ACC112 (cell line): ENCODE measurements around the gene DDX51.
"Not testable (repeated sequence)": the region's sequence is repeated elsewhere in the genome, so short reads cannot be mapped to it uniquely, and the experiment has no call there.

Experiments
- H2AFZ ChIP-seq: fragments of 200-600 bp; sonication (generic); one replicate; pipeline ENCODE4 v1.6.0; 2017; ENCODE audit warnings: antibody characterized with exemption, low read length; ENCODE audit not compliant: unreplicated experiment
- H3K27ac ChIP-seq: fragments of 200-600 bp; sonication (generic); 2 replicates; pipeline ENCODE4 v1.5.1; 2014; ENCODE audit warnings: low read depth, mild to moderate bottlenecking, antibody characterized with exemption, low read length, moderate library complexity
- H3K27me3 ChIP-seq: fragments of 200-600 bp; sonication (generic); 2 replicates; pipeline ENCODE4 v1.6.1; 2014; ENCODE audit warnings: mild to moderate bottlenecking, antibody characterized with exemption, low read length, moderate library complexity, mixed read lengths; ENCODE audit not compliant: insufficient read depth
- H3K36me3 ChIP-seq: fragments of 200-600 bp; sonication (generic); 2 replicates; pipeline ENCODE4 v1.6.1; 2016; ENCODE audit warnings: mild to moderate bottlenecking, antibody characterized with exemption, low read length, moderate library complexity, mixed read lengths; ENCODE audit not compliant: insufficient read depth
- H3K4me1 ChIP-seq: fragments of 200-600 bp; sonication (generic); one replicate; pipeline ENCODE4 v1.6.1; 2016; ENCODE audit warnings: low read length, mixed read lengths; ENCODE audit not compliant: insufficient read depth, unreplicated experiment, control insufficient read depth
- H3K4me3 ChIP-seq: fragments of 200-600 bp; sonication (generic); 2 replicates; pipeline ENCODE4 v1.5.1; 2014; ENCODE audit warnings: mild to moderate bottlenecking, low read depth, low read length
- H3K79me2 ChIP-seq: fragments of 200-600 bp; sonication (generic); one replicate; pipeline ENCODE4 v1.6.0; 2016; ENCODE audit warnings: low read length; ENCODE audit not compliant: control insufficient read depth, unreplicated experiment, insufficient read depth

DDX51 gene

GRCh38 chr12:132134653-132135183 is 9.4 kb downstream of the DDX51 start:
- not testable (repeated sequence) for H3K27ac ChIP-seq, H3K79me2 ChIP-seq, H3K4me3 ChIP-seq, H3K27me3 ChIP-seq, H2AFZ ChIP-seq, H3K36me3 ChIP-seq, H3K4me1 ChIP-seq

GRCh38 chr12:132133952-132134652 is 10.0 kb downstream of the DDX51 start:
- Histone ChIP-seq H2AFZ (no peak overlapping the region), H3K36me3 (0 out of 2 replicates have a peak, but pooled peaks cover under 1% of the 10 kb centered on the region), H3K4me3 (no peak overlapping the region)

GRCh38 chr12:132132609-132133430 is 11.3 kb downstream of the DDX51 start:
- H3K79me2 ChIP-seq: no peaks in the 10 kb centered on the region
- no peak overlapping the region for H3K4me3 ChIP-seq
- H2AFZ ChIP-seq: no peak overlapping the region
- H3K36me3 ChIP-seq: peaks cover 14% of the 10 kb centered on the region
- H3K27me3 ChIP-seq: no peaks in the 10 kb centered on the region
- no peaks in the 10 kb centered on the region for H3K4me1 ChIP-seq
- no peak overlapping the region for H3K27ac ChIP-seq

More at GRCh38 chr12:132133952-132134652, 10.0 kb downstream of the DDX51 start:
- Histone ChIP-seq H3K4me1 (no peaks in the 10 kb centered on the region), H3K27ac (no peak overlapping the region), H3K27me3 (no peaks in the 10 kb centered on the region), H3K79me2 (no peaks in the 10 kb centered on the region)

DNA sequence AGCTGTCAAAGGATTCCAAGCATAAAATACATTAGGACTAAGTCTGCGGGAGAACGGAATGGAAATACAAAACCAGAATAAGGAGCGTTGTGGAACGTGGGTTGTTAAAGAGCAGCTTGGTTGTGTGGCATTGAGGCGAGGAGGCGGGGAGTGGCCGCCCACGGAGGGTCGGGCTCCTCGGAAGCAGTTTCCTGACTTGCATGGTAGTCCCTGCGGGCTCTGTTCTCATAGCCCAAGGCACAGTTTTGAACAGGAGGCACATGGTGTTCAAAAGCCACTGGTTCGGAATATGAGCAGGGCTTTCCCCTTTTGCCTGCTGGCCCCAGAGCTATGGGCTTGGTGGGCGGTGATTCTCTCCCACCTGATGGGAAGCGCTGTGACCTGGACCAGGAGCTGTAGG is 12.2 kb downstream of the DDX51 start:
- H3K27ac ChIP-seq: no peak overlapping the region
- no peaks in the 10 kb centered on the region for H3K27me3 ChIP-seq
- no peaks in the 10 kb centered on the region for H3K79me2 ChIP-seq
- peaks cover 22% of the 10 kb centered on the region for H3K36me3 ChIP-seq
- H2AFZ ChIP-seq: no peak overlapping the region
- no peak overlapping the region for H3K4me3 ChIP-seq
- H3K4me1 ChIP-seq: no peaks in the 10 kb centered on the region

DNA sequence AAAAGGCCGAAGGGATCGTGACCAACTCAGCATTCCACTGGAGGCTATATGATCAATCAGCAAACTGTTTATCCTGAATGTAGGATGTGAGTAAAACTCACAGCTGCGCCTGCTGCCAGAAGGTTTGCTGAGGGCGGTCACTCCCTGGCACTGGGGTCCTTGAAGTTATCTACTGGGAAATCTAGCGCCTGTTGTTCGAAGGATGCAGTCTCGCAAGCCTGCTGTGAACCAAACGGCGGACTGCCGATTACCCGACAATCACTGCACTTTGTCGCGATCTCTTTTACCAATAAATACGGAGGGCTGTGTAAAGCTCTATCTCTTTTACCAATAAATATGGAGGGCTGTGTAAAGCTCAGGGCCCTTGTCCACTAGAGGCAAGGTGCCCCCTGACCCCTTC is 12.9 kb downstream of the DDX51 start:
- H3K79me2 ChIP-seq: no peaks in the 10 kb centered on the region
- H2AFZ ChIP-seq: no peak overlapping the region
- H3K4me3 ChIP-seq: no peak overlapping the region
- no peaks in the 10 kb centered on the region for H3K4me1 ChIP-seq
- H3K36me3 ChIP-seq: peaks cover 30% of the 10 kb centered on the region
- no peaks in the 10 kb centered on the region for H3K27me3 ChIP-seq
- no peak overlapping the region for H3K27ac ChIP-seq

- Histone ChIP-seq H3K27ac (no peak overlapping the region), H2AFZ (no peak overlapping the region), H3K27me3 (no peaks in the 10 kb centered on the region), H3K36me3 (peaks cover 35% of the 10 kb centered on the region), H3K4me1 (no peaks in the 10 kb centered on the region), H3K79me2 (no peaks in the 10 kb centered on the region), H3K4me3 (no peak overlapping the region)
Measured at GRCh38 chr12:132130690-132131089, 13.4 kb downstream of the DDX51 start.

GRCh38 chr12:132129007-132129406 is 15.1 kb downstream of the DDX51 start:
- Histone ChIP-seq H3K79me2 (no peaks in the 10 kb centered on the region), H3K27me3 (no peaks in the 10 kb centered on the region), H3K4me1 (no peaks in the 10 kb centered on the region), H3K27ac (no peak overlapping the region), H3K4me3 (no peak overlapping the region), H2AFZ (no peak overlapping the region), H3K36me3 (peaks cover 50% of the 10 kb centered on the region)

DNA sequence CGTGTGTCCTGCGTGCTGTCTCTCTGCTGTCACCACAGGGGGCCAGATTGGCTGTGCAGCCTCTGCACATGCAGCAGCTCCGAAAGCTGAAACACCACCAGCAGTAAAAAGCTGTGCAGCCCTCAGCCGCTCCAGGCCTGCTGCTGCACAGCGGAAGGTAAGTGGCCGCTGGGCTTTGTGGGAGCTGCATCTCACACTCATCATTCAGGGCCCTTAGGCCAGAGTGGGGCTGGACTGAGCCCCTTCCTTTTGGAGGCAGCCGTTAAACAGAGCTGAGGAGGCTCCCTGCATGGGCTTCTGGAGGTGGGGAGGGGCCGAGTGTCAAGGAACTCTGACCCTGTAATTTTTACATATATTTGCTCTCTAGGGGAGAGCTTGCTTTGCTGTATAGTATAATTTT is 17.1 kb downstream of the DDX51 start:
- Histone ChIP-seq H3K79me2 (no peaks in the 10 kb centered on the region), H3K4me3 (no peak overlapping the region), H3K4me1 (no peaks in the 10 kb centered on the region), H3K27me3 (no peaks in the 10 kb centered on the region), H3K27ac (no peak overlapping the region), H3K36me3 (peaks cover 67% of the 10 kb centered on the region), H2AFZ (no peak overlapping the region)

DNA sequence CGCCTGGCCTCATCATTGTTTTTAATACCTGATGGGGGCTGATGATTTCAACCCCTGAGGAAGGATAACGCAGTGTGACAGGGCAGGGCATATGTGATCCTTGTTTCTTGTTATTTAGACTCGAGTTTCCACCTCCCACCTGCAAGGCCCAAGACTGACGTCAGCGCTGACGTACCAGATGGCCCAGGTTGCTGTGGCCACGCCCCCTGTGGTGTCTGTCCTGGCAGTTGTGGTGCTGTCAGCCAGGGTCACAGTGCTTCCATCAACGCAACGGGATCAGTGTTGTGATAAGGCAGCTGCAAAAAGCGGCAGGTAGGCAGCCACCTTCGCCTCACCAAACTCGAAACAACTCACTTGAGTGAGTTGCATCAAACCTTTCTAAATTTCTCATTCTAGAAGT is 18.4 kb downstream of the DDX51 start:
- Histone ChIP-seq H3K4me1 (no peaks in the 10 kb centered on the region), H3K27ac (no peak overlapping the region), H3K79me2 (no peaks in the 10 kb centered on the region), H3K36me3 (peaks cover 75% of the 10 kb centered on the region), H3K27me3 (no peaks in the 10 kb centered on the region), H3K4me3 (no peak overlapping the region), H2AFZ (no peak overlapping the region)

- Histone ChIP-seq H3K79me2 (no peaks in the 10 kb centered on the region), H2AFZ (no peak overlapping the region), H3K4me1 (no peaks in the 10 kb centered on the region), H3K27me3 (no peaks in the 10 kb centered on the region), H3K4me3 (no peak overlapping the region), H3K27ac (no peak overlapping the region), H3K36me3 (peaks cover 75% of the 10 kb centered on the region)
Measured at GRCh38 chr12:132124766-132125425, 19.2 kb downstream of the DDX51 start.
